ENCODE results near the gene APOC4. TPM values are rescaled to one million over a fixed set of nuclear protein-coding genes. Genes with fewer than 3 reads are reported as not detected.

The APOC4 gene
- total RNA-seq, 1 experiment from 2014 or later, result not detected

DNA sequence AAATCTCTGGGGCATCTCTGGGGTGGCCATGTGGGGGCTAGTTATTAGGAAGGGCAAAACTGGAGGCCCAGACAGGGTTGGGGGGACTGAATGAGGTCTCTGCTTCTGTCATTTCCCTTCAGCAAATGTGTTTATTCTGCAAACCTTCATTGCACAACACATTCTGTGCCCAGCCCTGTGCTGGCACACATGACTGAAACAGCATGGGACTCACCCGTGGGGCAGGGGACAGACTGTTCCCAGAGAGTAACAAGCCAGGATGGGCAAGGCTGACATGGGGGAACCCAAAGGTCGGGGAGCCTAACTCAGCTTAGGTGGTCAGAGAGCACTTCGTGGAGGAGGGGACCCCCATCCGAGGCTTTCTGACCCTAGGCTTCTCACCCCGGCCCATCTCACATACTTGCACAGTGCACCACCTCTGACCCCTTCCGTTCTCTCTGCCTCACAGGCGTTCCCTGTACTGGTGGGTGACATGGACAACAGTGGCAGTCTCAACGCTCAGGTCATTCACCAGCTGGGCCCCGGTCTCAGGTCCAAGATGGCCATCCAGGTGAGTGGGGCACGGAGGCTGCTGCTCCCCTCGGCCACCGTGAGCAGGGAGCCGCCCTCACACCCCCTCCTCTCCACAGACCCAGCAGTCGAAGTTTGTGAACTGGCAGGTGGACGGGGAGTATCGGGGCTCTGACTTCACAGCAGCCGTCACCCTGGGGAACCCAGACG lies 48.5 kb upstream of the APOC4 start:
- intact Hi-C loops (cut with micrococcal nuclease; ENCODE audit: unreplicated experiment) (no loop called here), in situ Hi-C loops (cut with HindIII; ENCODE audit: low pct_unique_long_range_greater_than_20kb, low sequenced_read_pairs) (no loop called here)
- no peaks in the 10 kb centered on the region for H3K9me3 ChIP-seq (ENCODE audit: control insufficient read depth, insufficient read depth, low read depth, low read length)
- no peak overlapping the region for H3K4me3 ChIP-seq (ENCODE audit: low read depth in 2 of 2, low read length in 2 of 2)
- CTCF ChIA-PET, result no interaction called here
- DNase-seq (ENCODE audit: low read depth, low spot score) (no peak), ATAC-seq (no peak)
- H3K27me3 ChIP-seq (ENCODE audit: control insufficient read depth, insufficient read depth, low read length), result no peaks in the 10 kb centered on the region
- H3K27ac ChIP-seq (ENCODE audit: low read length), result no peak overlapping the region
- no peak for TF ChIP-seq POLR2AphosphoS5 (IDR thresholded peaks at IDR 0.05; ENCODE audit: low read depth, low read length)
- TF ChIP-seq, protein P1, sequence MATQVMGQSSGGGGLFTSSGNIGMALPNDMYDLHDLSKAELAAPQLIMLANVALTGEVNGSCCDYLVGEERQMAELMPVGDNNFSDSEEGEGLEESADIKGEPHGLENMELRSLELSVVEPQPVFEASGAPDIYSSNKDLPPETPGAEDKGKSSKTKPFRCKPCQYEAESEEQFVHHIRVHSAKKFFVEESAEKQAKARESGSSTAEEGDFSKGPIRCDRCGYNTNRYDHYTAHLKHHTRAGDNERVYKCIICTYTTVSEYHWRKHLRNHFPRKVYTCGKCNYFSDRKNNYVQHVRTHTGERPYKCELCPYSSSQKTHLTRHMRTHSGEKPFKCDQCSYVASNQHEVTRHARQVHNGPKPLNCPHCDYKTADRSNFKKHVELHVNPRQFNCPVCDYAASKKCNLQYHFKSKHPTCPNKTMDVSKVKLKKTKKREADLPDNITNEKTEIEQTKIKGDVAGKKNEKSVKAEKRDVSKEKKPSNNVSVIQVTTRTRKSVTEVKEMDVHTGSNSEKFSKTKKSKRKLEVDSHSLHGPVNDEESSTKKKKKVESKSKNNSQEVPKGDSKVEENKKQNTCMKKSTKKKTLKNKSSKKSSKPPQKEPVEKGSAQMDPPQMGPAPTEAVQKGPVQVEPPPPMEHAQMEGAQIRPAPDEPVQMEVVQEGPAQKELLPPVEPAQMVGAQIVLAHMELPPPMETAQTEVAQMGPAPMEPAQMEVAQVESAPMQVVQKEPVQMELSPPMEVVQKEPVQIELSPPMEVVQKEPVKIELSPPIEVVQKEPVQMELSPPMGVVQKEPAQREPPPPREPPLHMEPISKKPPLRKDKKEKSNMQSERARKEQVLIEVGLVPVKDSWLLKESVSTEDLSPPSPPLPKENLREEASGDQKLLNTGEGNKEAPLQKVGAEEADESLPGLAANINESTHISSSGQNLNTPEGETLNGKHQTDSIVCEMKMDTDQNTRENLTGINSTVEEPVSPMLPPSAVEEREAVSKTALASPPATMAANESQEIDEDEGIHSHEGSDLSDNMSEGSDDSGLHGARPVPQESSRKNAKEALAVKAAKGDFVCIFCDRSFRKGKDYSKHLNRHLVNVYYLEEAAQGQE (IDR thresholded peaks at IDR 0.05; ENCODE audit: insufficient read depth in 1 of 2, low read depth in 2 of 2, low read length in 1 of 2), result no peak
- TF ChIP-seq, protein P2, sequence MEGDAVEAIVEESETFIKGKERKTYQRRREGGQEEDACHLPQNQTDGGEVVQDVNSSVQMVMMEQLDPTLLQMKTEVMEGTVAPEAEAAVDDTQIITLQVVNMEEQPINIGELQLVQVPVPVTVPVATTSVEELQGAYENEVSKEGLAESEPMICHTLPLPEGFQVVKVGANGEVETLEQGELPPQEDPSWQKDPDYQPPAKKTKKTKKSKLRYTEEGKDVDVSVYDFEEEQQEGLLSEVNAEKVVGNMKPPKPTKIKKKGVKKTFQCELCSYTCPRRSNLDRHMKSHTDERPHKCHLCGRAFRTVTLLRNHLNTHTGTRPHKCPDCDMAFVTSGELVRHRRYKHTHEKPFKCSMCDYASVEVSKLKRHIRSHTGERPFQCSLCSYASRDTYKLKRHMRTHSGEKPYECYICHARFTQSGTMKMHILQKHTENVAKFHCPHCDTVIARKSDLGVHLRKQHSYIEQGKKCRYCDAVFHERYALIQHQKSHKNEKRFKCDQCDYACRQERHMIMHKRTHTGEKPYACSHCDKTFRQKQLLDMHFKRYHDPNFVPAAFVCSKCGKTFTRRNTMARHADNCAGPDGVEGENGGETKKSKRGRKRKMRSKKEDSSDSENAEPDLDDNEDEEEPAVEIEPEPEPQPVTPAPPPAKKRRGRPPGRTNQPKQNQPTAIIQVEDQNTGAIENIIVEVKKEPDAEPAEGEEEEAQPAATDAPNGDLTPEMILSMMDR (IDR thresholded peaks at IDR 0.05), result no peak
- TF ChIP-seq SIN3A (IDR thresholded peaks at IDR 0.05; ENCODE audit: borderline replicate concordance, insufficient read depth, low read depth, low read length), result no peak
- TF ChIP-seq TCF7L2 (IDR thresholded peaks at IDR 0.05; ENCODE audit: low read depth, low read length), result no peak
- H3K36me3 ChIP-seq (ENCODE audit: control insufficient read depth, insufficient read depth, low read length), result peaks cover 27% of the 10 kb centered on the region
- peaks cover 7% of the 10 kb centered on the region; the same call in 1 of the 2 replicates for H3K4me1 ChIP-seq (ENCODE audit: control insufficient read depth, insufficient read depth, low read length)
- POLR2A ChIA-PET, result no interaction called here
- BruUV-seq (replicated peaks), result no TSS peak

DNA sequence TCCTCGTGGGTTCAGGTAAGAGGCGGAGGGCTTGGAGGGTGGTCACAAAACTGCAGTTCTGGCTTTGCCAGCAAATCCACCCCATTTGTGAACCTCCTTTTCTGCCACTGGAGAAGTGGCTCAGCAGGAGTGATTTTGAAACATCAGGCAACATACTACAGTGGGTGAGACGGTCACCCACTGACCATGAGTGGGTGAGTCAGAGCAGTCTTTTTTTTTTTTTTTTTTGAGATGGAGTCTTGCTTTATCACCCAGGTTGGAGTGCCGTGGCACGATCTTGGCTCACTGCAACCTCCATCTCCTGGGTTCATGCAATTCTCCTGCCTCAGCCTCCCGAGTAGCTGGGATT lies 48.0 kb upstream of the APOC4 start:
- DNase-seq (ENCODE audit: low read depth, low spot score), result no peak
- Histone ChIP-seq H3K9me3 (ENCODE audit: control insufficient read depth, insufficient read depth, low read depth, low read length) (no peaks in the 10 kb centered on the region), H3K27ac (ENCODE audit: low read length) (no peak overlapping the region), H3K36me3 (ENCODE audit: control insufficient read depth, insufficient read depth, low read length) (peaks cover 27% of the 10 kb centered on the region), H3K4me1 (ENCODE audit: control insufficient read depth, insufficient read depth, low read length) (peaks cover 7% of the 10 kb centered on the region; the same call in 1 of the 2 replicates), H3K4me3 (ENCODE audit: low read depth in 2 of 2, low read length in 2 of 2) (no peak overlapping the region), H3K27me3 (ENCODE audit: control insufficient read depth, insufficient read depth, low read length) (no peaks in the 10 kb centered on the region)
- no peak for ATAC-seq
- TF ChIP-seq, protein P1 (IDR thresholded peaks at IDR 0.05; ENCODE audit: insufficient read depth in 1 of 2, low read depth in 2 of 2, low read length in 1 of 2), result no peak
- no peak for TF ChIP-seq TCF7L2 (IDR thresholded peaks at IDR 0.05; ENCODE audit: low read depth, low read length)
- TF ChIP-seq POLR2AphosphoS5 (IDR thresholded peaks at IDR 0.05; ENCODE audit: low read depth, low read length), result no peak
- TF ChIP-seq, protein P2 (IDR thresholded peaks at IDR 0.05), result no peak
- no peak for TF ChIP-seq SIN3A (IDR thresholded peaks at IDR 0.05; ENCODE audit: borderline replicate concordance, insufficient read depth, low read depth, low read length)
- intact Hi-C loops (cut with micrococcal nuclease; ENCODE audit: unreplicated experiment) (no loop called here), in situ Hi-C loops (cut with HindIII; ENCODE audit: low pct_unique_long_range_greater_than_20kb, low sequenced_read_pairs) (no loop called here)
- CTCF ChIA-PET, result no interaction called here
- POLR2A ChIA-PET, result no interaction called here
- BruUV-seq (replicated peaks), result no TSS peak

All from Panc1 (cell line).